GM21515 (cell line): ENCODE data around the gene COMT.
"Not testable (repeated sequence)": the region's sequence is repeated elsewhere in the genome, so short reads cannot be mapped to it uniquely, and the experiment has no call there.

ENCODE experiments used
- ATAC-seq: cut with Tn5 transposase; IDR thresholded peaks from one replicate; pipeline ENCODE4 v1.9.1; 2021; ENCODE audit not compliant: unreplicated experiment

COMT gene

DNA sequence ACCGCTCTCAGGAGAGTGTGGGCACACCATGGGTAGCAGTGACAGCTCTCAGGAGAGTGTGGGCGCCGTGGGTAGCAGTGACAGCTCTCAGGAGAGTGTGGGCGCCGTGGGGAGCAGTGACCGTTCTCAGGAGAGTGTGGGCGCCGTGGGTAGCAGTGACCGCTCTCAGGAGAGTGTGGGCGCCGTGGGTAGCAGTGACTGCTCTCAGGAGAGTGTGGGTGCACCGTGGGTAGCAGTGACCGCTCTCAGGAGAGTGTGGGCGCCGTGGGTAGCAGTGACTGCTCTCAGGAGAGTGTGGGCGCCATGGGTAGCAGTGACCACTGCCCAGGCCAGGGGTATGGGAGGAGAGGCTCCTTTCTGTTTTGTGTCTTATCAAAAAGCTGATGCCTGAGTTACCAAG, 33.7 kb upstream of the COMT start:
- not testable (repeated sequence) for ATAC-seq

DNA sequence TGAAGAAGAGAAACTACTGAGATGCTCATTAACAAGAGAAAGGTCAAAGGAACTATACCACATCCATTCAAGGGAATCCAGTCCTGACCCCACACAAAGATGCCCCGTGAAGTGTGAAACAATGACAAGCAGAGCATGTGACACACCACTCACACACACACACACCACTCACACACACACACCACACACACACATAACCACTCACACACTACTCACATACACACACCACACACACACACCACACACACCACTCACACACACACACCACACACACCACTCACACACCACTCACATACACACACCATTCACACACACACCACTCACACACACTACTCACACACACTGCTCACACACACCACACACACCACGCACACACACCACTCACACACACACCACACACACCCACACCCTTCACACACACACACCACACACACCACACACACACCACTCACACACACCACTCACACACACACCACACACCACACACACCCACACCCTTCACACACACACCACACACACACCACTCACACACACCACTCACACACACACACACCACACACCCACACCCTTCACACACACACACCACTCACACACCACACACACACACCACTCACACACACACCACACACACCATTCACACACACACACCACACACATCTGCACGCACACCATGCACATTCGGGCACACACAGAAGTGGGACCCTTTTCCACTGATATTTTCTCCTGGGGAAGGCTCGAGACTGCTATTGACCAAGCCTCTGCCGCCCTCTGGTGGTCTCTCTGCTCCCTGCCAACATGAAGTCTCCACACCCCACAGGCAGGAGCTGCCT, 32.0 kb upstream of the COMT start:
- no peak for ATAC-seq

DNA sequence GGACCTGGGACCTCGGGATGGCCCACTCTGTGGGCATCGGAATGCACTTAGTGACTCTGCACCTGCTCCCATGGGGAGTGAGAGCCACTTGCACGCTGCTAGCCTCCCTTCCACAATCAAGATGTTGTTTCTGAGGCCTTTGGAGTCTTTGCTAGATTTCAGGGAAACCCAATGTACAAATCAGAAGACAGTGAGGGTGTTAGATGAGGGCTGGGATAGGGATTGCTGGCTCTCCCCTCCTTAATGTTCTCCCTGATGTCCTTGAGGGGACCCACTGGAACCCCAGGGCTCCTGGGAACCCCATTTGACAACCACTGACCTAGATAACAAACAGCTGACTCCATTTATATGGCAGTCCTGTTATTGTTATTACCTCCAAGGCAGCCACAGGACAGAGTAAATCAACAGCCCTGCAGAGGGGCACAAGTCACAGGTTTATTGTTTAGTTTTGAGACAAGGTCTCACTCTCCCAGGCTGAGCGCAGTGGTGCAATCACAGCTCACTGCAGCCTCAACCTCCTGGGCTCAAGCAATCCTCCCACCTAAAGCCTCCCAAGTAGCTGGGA, 31.3 kb upstream of the COMT start:
- no peak for ATAC-seq

DNA sequence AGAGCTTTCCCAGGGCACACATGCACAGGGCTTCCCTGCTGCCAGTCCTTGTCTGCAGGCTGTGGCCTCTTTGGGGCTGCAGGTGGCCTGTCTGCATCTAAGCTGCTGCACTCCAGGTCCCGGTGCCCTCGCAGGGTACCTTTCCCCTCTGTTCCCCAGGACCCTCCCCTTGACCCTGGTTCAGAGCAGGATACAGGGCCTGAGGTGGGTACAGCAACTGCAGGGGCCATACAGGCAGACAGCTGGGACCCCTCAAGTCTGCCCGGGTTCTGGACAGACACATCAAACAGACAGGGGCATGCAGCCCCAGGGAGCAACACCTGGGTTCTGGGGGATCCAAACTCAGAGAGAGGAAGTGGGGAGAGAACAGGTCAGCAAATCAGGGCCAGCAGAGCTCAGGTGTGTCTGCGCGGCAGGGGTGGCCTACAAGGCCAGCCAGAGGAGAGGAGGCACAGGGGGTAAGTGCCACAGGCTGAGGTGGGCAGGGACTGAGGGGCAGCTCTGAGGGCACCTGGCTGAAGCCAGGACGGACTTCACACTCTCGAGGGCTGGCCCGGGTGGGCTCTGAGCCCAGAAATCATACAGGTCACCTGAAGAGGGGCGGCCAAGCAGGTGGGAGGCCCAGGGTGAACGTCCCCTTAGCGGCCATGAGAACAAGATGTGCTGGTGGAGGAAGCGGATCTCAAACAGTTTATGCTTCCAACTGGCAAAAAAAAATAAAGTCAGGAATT, 29.9 kb upstream of the COMT start:
- no peak for ATAC-seq

DNA sequence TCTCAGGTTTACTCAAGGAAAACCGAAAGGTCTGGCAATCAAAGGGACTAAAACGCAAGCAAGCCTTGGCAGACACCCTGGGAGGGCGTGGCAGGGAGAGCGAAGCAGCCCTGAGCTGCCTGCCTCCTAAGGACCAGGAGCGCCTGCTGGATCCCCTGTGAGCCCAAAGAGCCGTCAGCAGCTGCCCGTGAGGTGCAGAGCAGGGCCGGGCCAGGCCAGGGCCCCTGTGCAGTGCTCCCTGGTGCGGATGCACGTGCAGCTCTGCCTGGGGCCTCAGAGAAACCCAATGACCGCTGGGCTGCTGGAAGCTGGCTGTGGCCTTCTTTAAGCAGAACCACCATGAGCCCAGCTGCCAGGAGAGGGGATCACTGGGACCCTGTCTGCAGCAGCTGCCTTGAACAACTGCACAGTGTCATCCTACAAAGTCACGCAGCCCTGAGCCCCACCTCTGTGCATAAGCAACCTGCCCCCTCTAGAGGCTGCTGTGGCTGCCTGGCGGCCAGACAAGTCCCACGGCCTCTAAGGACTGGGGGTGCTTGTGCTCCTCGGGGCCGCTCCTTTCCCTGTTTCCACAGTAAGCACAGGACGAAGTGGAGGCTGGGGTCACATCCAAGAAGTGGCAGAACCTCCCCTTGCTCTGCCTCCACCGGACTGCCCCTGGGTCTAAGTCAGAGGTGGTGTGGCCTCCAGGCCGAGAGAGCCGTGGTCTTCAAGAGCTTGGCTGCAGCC, 29.1 kb upstream of the COMT start:
- ATAC-seq = no peak

DNA sequence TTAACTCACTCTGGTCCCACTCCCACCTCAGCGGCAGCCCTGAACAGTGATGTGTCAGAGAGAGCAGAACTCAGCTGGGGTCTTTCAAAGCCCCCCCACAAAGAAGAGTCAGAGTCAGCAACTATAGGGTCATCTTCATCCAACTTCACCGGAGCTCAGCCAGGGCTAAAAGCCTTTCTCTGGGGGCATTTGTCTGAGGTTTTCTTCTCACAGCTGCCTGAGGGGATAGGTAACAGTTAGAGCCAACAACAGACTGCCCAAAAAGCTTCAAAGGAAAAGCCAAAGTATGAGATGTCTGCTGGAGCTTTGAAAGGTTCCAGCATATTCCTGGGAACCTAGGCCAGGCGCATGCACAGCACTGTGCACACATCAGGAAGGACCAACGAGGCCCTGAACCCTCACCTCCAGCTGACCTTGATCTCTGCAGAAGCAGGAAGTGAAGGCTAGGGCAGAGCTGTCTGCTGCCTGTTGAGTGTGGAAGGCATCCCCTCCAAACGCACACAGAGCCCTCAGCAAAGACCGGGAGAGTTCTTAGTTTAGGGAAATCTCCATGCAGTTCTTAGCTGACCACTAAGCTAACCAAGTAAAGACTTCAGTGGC, 28.1 kb upstream of the COMT start:
- no peak for ATAC-seq

DNA sequence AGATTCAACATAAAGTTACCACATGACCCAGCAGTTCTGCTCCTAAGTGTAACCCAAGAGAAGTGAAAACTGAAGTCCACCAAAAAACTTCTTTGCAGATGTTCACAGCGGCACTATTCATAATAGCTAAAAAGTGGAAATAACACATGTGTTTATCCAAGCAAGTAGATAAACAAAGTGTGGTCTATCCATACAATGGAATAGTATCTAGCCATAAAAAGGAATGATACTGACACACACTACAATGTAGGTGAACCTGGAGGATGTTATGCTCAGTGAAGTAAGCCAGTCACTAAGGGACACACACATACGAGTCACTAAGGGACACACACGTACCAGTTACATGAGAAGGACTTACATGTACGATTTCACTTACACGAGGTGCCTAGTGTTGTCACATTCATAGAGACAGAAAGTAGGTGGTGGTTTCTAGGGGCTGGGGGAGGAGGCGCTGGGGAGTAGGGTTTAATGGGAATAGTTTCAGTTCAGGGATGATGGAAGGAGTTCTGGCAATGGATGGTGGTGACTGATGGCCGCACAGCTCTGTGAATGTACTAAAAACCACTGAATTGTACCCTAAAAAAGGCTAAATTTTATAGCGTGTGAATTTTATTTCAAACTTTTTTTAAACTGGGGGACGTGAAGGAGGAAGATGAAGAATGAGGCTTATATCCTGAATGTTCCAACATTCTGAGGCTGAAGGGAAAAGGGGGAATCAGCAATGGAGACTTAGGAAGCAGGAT, 27.2 kb upstream of the COMT start:
- ATAC-seq = no peak

DNA sequence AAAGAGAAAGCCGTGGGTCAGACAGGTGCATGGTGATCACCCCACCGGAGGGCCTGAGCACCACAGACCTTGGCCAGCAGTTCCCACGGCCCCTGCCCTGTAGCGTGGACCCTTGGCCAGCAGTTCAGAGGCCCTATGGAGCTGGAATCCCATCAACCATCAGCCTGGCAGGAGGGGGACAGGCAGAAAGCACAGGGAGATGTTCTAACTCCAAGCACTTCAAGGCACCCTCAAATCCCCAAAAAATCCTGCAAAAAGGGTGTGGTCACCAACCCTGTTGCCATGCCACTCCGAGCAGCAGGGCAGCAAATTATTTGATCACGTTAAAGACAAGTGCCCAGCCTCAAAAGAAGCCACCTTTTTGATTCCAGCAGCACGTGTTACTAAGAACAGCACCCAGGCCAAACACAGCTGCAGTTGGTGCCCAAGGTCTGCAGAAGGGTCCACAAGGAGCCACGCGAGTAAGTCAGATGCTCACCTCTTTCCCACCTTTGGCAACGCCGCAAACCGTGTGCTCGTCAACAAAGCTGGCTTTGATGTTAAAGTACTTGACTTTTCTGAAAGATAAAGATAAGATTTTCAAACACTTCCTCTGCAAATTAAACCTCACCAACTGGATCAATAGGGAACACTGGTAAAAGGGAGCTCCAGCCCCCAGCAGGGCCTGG, 26.2 kb upstream of the COMT start:
- no peak for ATAC-seq

DNA sequence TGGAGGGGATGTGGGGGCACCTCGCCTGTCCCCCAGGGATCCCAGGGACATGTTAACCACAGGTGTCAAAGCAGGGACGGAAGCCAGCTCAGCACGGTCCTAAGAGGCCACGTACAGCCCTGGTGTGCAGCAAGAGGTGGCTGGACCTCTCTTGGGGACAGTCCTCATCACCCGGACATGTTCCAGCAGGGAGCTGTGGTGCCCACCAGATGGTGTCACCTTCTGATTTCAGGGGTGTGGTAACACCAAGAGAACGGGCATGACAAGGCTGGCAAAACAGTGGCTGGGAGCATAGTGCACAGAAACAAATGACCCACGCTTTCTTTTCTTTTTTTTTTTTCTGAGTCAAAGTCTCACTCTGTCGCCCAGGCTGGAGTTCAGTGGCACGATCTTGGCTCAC, 25.6 kb upstream of the COMT start:
- no peak for ATAC-seq

DNA sequence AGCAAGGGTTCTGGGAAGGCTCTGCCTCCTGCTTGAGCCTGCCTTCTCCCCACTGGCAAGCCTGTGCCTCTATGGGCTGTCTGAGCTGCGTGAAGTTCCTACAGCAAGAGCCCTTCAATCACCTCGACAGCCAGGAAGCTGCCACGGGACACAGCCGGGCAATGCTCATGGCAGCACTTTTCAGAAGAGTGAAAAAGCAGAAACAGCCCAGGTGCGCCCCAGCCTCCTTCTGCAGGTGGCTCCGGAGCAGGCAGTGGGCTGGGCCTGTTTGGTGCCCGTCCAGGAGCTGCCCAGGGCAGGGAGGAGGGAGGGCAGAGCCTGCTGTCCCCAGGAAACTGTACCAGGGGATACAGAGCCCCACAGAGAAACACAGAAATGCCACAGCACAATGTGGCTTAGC, 24.6 kb upstream of the COMT start:
- ATAC-seq = no peak

DNA sequence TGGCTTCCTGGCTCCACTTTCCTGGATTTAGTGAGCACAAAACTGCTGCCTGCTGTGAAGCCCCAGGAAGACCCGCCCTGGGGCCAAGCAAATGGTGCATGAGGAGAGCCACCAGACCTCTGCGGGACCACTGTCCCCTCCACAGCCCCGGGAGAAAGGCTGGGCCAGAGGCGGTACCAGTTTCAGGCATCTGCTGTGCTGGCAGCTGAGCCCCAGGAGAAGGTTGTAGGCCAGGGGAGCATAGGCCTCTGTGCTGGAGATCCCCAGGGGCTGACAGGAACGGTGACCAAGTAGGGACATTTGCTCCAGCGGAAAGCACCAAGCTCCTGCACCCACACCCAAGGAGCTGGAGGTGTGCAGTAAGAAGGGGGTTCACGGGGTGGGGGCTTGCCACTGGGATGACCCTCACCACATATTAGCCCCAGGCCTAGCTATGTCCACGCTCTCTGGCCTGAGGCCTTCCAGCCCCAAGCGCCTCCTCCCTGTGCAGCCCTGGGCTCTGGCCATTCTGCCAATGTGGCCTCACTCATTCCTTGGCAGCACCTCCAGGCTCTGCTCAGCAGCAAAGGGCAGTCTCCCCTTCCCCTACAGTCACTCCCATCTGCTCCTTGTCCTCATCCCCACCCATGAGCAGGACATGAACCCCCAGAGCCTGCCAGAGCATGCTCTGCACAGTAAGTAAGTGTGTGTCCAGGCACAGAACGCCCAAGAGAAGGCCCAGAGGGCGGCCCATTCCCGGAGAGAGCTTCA, 24.0 kb upstream of the COMT start:
- ATAC-seq = no peak

DNA sequence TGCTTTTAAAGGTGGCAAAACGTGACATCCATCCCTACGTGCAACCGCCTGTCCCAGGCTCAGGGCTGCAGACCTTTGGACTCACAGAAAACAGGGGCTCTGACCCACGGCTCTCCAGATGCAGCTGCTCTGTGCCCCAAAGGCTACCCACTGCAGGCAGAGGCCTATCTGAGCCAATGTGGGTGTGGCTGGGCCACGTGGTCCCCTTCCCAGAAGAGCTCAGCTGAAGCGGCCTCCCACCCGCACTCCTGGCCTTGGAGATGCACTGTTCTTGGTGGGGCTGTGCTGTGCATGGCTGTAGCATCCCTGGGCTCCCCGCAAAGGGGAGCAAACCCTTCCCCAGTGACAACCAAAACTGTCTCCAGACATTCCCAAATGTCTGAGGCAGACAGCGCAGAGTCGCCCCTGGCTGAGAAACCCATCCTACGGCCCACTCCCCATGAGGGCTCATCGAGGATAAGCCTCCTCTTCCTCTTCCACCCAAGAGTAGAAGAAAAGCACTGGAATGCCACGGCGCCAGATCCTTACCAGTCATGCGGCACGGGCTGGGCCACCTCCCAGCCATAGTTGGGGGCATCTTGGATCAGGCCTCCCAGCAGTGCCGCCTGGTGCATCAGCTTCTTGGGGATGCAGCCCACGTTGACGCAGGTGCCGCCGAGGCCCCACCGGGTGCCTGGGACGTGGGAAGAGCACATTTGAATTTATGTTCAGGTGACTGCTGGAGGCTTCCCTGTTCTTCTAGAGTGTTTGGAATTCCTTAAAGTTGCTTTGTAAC, 23.1 kb upstream of the COMT start:
- ATAC-seq = no peak

DNA sequence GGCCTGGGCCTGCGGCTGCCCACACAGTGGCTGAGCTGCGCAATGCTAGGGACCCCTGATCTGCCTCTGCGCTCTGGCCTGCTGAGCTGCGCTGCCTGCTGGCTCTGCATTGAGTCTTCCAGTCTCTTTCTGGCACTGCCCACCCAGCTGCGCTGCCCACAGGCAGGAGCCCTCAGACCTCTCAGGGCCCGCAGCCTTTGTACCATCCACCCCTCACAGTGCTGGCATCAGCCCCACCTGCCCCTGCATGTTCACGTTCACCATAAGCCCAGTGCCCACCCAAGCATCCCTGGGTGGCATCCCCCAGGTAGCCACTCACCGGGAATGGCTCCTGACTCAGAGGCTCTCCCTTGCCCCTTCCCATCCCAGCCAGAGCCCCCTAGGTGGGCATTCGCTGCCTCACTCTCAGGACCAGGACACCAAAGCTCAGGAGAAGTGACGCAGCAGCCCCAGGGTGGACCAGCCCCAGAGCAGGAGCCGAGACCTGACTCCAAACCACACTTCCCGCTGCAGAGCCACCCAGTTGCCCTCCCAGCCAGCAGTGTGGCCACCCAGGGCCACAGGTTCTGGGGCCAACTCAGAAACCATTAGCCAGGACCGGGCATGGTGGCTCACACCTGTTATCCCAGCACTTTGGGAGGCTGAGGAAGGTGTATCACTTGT, 21.7 kb upstream of the COMT start:
- ATAC-seq = no peak

DNA sequence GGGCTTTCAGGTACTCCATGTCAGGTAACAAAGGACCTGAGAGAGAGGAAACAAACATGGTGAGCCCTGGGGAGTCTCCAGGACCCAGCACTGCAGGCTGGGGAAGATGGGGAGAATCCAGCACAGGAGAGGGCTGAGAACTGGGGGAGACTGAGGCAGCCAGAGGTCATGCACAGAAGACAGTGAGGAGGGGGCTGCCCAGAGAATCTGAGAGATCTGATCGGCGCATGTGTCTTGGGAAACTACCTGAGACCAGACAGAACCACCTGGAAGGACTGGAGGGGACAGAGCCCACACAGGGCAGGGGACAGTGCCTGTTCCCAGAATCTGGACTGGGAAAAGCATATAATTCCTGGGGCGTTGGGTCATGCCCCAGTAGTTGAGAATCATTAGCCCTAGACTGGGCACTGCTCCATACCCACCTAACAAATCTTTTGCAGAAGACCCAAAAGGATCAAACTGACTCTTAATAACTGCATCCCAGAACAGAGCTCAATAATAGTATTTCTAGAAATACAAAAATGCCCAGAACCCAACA, 20.0 kb upstream of the COMT start:
- no peak for ATAC-seq

DNA sequence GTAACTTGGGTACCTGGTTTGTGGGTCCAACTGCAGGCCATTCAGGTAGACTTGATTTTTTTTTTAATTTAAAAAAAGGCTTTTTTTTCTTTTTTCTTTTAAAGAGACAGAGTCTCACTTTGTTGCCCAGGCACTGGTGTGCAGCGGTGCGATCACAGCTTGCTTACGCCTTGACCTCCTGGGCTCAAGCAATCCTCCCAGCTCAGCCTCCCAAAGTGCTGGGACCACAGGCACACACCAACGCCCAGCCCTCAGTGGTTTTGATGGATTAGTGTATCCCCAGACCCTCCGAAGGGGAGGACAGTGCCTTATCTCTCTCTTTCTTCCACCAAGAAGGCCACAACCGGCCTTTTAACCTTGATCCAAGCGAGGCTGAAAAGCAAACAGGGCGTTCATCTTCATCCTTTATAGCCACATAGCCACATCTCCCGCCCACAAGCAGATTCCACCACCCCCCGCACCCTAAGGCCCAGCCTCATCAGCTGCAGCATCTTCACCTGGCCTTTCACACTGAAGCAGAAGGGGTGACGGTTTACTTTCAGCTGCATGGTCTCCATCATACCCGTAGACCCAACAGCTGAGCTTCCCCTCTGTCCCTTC, 17.6 kb upstream of the COMT start:
- no peak for ATAC-seq

DNA sequence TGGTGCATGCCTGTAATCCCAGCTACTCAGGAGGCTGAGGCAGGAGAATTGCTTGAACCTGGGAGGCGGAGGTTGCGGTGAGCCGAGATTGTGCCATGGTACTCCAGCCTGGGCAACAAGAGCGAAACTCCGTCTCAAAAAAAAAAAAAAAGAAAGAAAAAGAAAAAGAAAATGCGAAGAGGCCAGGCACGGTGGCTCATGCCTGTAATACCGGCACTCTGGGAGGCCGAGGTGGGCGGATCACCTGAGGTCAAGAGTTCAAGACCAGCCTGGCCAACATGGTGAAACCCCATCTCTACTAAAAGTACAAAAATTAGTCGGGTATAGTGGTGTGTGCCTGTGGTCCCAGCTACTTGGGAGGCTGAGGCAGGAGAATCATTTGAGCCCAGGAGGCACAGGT, 15.5 kb upstream of the COMT start:
- not testable (repeated sequence) for ATAC-seq

DNA sequence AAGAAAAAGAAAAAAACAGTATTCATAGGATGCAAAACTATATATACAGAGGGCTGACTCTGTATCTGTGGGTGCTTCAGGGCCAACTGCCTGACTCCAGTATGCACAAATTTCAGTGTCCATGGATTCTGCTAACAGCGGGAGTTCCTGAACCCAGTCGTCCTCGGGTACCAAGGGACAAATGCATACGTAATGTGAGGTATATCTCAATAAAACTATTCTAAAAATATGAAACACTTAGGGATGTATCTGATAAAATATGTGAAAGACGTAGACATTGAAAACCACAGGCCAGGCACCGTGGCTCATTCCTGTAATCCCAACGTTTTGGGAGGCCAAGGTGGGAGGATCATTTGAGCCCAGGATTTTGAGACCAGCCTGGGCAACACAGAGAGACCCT, 13.9 kb upstream of the COMT start:
- ATAC-seq = no peak
